Esophagus muscularis mucosa (tissue), 4 donors: ENCODE measurements around the gene CTXN1.

Experiments
- CTCF ChIP-seq, 3 experiments: fragments of 200-600 bp in 2 of 3; fragments of 450-650 bp in 1 of 3; sonication (generic) in 2 of 3; IDR thresholded peaks; one replicate each; pipeline ENCODE4 v1.5.1; 2017 to 2019; ENCODE audit warnings: antibody characterized with exemption in 3 of 3, mild to moderate bottlenecking in 2 of 3, moderate library complexity in 1 of 3
- EP300 ChIP-seq: sonication (generic); formaldehyde crosslinking; IDR thresholded peaks from one replicate; pipeline ENCODE4 v1.6.1; 2017; ENCODE audit warnings: antibody characterized with exemption
- POLR2A ChIP-seq: fragments of 450-650 bp; IDR thresholded peaks from one replicate; pipeline ENCODE4 v1.6.1; 2017; ENCODE audit warnings: antibody characterized with exemption, moderate library complexity, mild to moderate bottlenecking, low read depth
- POLR2AphosphoS5 ChIP-seq, 2 donors: sonication (generic); formaldehyde crosslinking; IDR thresholded peaks; one replicate each; pipeline ENCODE4 v1.6.1; 2017; ENCODE audit warnings: antibody characterized with exemption in 2 of 2

- TF ChIP-seq POLR2AphosphoS5 (IDR thresholded peaks at IDR 0.05) = no peak
- TF ChIP-seq CTCF (IDR thresholded peaks at IDR 0.05) = no peak
- no peak for TF ChIP-seq EP300
- TF ChIP-seq POLR2A = no peak
Observed at GRCh38 chr19:7959211-7959610, 33.3 kb upstream of the CTXN1 start.
